HepG2 (cell line): ENCODE measurements around the gene UBAC2. TPM values are rescaled to one million over a fixed set of nuclear protein-coding genes. Genes with fewer than 3 reads are reported as not detected.

Experiments
- ATAC-seq: fragments of 200-7000 bp; cut with Tn5 transposase; 3 replicates; pipeline ENCODE4 v1.9.1; 2020; ENCODE audit warnings: mild to moderate bottlenecking, moderate library complexity
- BruUV-seq: library from RNA; stranded (reverse); fragments of 400-500 nt; replicated peaks from 2 replicates; lab custom pipeline; 2021; lab: Mats Ljungman, UMichigan
- CTCF ChIA-PET: fragments of 300-600 bp; formaldehyde crosslinking; extraction: SDS; loops from one replicate; lab custom pipeline; 2021; ENCODE audit warnings: low total read pairs, inconsistent platforms, low intra/inter-chr PET ratio; lab: Yijun Ruan, JAX
- POLR2A ChIA-PET: fragments of 350-600 bp; sonication (Branson Sonifier 250); formaldehyde crosslinking; loops from one replicate; lab custom pipeline; 2020; ENCODE audit warnings: antibody characterized with exemption, inconsistent platforms; lab: Yijun Ruan, JAX
- DNase-seq: peaks from one replicate; pipeline ENCODE4 v3.0.0-alpha.2; 2015; ENCODE audit warnings: low spot score
- FAIRE-seq: peaks from 3 replicates; lab custom pipeline; 2011; peaks lifted over from hg19 to GRCh38; lab: Jason Lieb, UNC
- H2AFZ ChIP-seq: one replicate; pipeline ENCODE4 v1.6.1; 2011; ENCODE audit warnings: low read length, inconsistent platforms
- H3K27ac ChIP-seq: fragments of 300-600 bp; 3 replicates; pipeline ENCODE4 v1.8.0; 2011; ENCODE audit warnings: mixed run types, mild to moderate bottlenecking, mixed read lengths, low read length, inconsistent platforms; ENCODE audit not compliant: insufficient read depth; ENCODE audit errors: extremely low read length
- H3K27me3 ChIP-seq, 2 experiments: fragments of 200-600 bp in 1 of 2; 2 replicates in 1 of 2; 3 replicates in 1 of 2; pipeline versions ENCODE4 v1.6.0 to v1.8.0; 2011; ENCODE audit warnings: low read length in 2 of 2, mild to moderate bottlenecking in 2 of 2, moderate library complexity in 2 of 2, inconsistent platforms in 1 of 2; ENCODE audit not compliant: insufficient read depth in 2 of 2, control insufficient read depth in 1 of 2
- H3K36me3 ChIP-seq, 2 experiments: fragments of 200-600 bp in 1 of 2; replicated peaks in 1 of 2; 2 replicates in 1 of 2; 3 replicates in 1 of 2; pipeline versions ENCODE4 v1.5.1 to v1.8.0; 2011; ENCODE audit warnings: low read length in 2 of 2, inconsistent platforms in 1 of 2; ENCODE audit not compliant: insufficient read depth in 2 of 2, control insufficient read depth in 1 of 2
- H3K4me1 ChIP-seq: 2 replicates; pipeline ENCODE4 v1.5.1; 2012; ENCODE audit warnings: low read length, inconsistent platforms; ENCODE audit not compliant: insufficient read depth
- H3K4me2 ChIP-seq: 2 replicates; pipeline ENCODE4 v1.6.0; 2011; ENCODE audit warnings: low read depth, low read length, inconsistent platforms
- H3K4me3 ChIP-seq, 3 experiments: fragments of 200-600 bp in 1 of 3; sonication (generic), shearing (Covaris generic) in 1 of 3; replicated peaks in 1 of 3; 2 replicates each; pipeline ENCODE4 v1.5.1; 2011 to 2016; ENCODE audit warnings: low read length in 3 of 3, inconsistent platforms in 2 of 3, low read depth in 2 of 3, mild to moderate bottlenecking in 2 of 3, control low read depth in 1 of 3, mixed read lengths in 1 of 3; ENCODE audit not compliant: insufficient read depth in 1 of 3
- H3K79me2 ChIP-seq: one replicate; pipeline ENCODE4 v1.6.1; 2011; ENCODE audit warnings: low read length, inconsistent platforms; ENCODE audit not compliant: insufficient read depth
- H3K9ac ChIP-seq: 2 replicates; pipeline ENCODE4 v1.6.0; 2011; ENCODE audit warnings: mild to moderate bottlenecking, low read depth, low read length, inconsistent platforms; ENCODE audit not compliant: insufficient read depth
- H3K9me3 ChIP-seq: 2 replicates; pipeline ENCODE4 v1.5.1; 2012; ENCODE audit warnings: mild to moderate bottlenecking, low read length
- H4K20me1 ChIP-seq: 2 replicates; pipeline ENCODE4 v1.6.0; 2011; ENCODE audit warnings: inconsistent platforms, mild to moderate bottlenecking, low read length, moderate library complexity; ENCODE audit not compliant: insufficient read depth
- BHLHE40 ChIP-seq: IDR thresholded peaks from 2 replicates; pipeline ENCODE4 v1.6.1; 2011; ENCODE audit warnings: low read length, improper control_type of control experiment
- KLF13 ChIP-seq: sonication (generic); formaldehyde crosslinking; IDR thresholded peaks from 2 replicates; pipeline ENCODE4 v1.4.0; 2020; ENCODE audit warnings: mild to moderate bottlenecking, missing genetic modification reagents
- PCBP2 ChIP-seq: fragments of 200-400 bp; formaldehyde crosslinking; optimal IDR thresholded peaks from 2 replicates; pipeline ENCODE3; 2018; ENCODE audit warnings: low read length, low read depth; ENCODE audit not compliant: poor library complexity, severe bottlenecking
- ZNF431 ChIP-seq: sonication (generic); formaldehyde crosslinking; IDR thresholded peaks from 2 replicates; pipeline ENCODE4 v1.9.0; 2022; ENCODE audit warnings: missing genetic modification reagents, low read depth, mild to moderate bottlenecking, borderline replicate concordance
- ZNF44 ChIP-seq: sonication (generic); formaldehyde crosslinking; IDR thresholded peaks from 2 replicates; pipeline ENCODE4 v1.5.1; 2020; ENCODE audit warnings: mild to moderate bottlenecking, missing genetic modification reagents
- ZNF616 ChIP-seq: sonication (generic); formaldehyde crosslinking; IDR thresholded peaks from 2 replicates; pipeline ENCODE4 v1.5.0; 2020; ENCODE audit warnings: low read depth, mild to moderate bottlenecking, missing genetic modification reagents
- whole genome bisulfite sequencing: methylation state at CpG from one replicate; pipeline ENCODE4 v1.1.6; 2017; ENCODE audit warnings: low lambda C conversion rate; 5-methylcytosine and 5-hydroxymethylcytosine counted together
- in situ Hi-C: cut with HindIII; loops from 2 replicates; pipeline ENCODE4 v1.10.0; 2017; ENCODE audit warnings: low pct_unique_long_range_greater_than_20kb; ENCODE audit not compliant: extremely low pct_ligation_motif_present
- intact Hi-C: fragments of 100-400 bp; cut with micrococcal nuclease; formaldehyde crosslinking; loops from one replicate; pipeline ENCODE4 v1.10.0; 2022; ENCODE audit not compliant: unreplicated experiment
- polyA plus RNA-seq, 8 experiments: library from polyadenylated mRNA; depleted of rRNA in 3 of 8; stranded (reverse) in 7 of 8; unstranded in 1 of 8; fragments of >200 nt; fragmentation: Illumina TruSeq in 4 of 8; extraction: Trizol in 4 of 8; gene quantifications; 2 replicates each; pipeline versions ENCODE4 v1.2.1 to v1.2.3, GENCODE V29; 2011 to 2016; ENCODE audit warnings: low read depth in 4 of 8, missing spikeins in 1 of 8, mixed read lengths in 1 of 8; ENCODE audit not compliant: insufficient read depth in 1 of 8
- total RNA-seq, 5 experiments: library from RNA; depleted of rRNA; stranded (reverse); fragments of >200 nt; fragmentation: Illumina TruSeq; extraction: Trizol; gene quantifications; 2 replicates each; pipeline ENCODE4 v1.2.3, GENCODE V29; 2016; ENCODE audit warnings: low read depth in 1 of 5
- TF ChIP-seq, protein P1 (sequence below): sonication (generic); formaldehyde crosslinking; IDR thresholded peaks from 2 replicates; pipeline ENCODE4 v1.9.0; 2021; ENCODE audit warnings: missing genetic modification reagents, mild to moderate bottlenecking, borderline replicate concordance

The UBAC2 gene
- total and polyA plus RNA-seq, 2 of the 13 experiments (the other 11 are each of a cell fraction or from before 2014, with no cell fraction given): 61.3 to 80.8 TPM

DNA sequence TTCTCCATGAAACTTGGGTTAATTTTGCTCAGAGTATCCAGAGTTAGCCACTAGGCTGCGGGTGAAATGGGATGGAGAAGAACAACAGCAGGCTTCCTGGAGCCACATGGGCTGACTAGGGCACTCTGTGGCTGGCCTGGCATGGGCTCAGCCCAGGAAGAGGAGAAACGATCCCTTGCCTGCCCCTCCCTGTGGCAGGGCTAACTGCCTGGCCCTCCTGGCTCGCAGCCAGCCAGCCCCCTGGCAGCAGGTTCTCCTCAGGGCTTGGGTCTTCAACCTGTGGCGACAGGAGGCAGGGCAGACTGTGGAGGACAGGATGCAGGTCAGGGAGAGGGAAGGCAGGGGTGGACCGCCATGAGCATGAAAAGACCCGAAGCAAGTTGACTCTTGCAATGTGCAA, 185.3 kb downstream of the UBAC2 start (continued):
- TF ChIP-seq, protein P1, sequence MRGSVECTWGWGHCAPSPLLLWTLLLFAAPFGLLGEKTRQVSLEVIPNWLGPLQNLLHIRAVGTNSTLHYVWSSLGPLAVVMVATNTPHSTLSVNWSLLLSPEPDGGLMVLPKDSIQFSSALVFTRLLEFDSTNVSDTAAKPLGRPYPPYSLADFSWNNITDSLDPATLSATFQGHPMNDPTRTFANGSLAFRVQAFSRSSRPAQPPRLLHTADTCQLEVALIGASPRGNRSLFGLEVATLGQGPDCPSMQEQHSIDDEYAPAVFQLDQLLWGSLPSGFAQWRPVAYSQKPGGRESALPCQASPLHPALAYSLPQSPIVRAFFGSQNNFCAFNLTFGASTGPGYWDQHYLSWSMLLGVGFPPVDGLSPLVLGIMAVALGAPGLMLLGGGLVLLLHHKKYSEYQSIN (CRISPR knock-in tag): no peak

DNA sequence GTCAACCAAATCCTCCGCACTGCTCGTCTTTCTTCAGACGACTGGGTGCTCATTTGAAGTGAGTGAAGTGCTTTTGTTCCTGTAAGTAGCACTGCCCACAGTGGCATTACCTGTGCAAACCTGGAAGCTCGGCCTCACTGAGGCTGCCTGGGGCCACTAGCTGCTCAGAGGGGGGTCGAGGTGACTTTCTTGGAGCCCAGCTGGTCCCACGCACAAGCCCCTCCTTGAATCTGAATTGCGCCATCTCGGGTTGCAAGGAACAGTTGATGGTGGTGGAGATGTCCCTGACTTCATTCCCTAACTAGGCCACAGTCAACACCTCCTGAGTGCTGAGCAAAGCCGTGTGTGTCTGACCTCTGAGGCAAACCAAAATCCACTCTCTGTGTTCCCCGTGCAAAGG, 185.8 kb downstream of the UBAC2 start:
- FAIRE-seq (no peak), DNase-seq (no peak), ATAC-seq (no peak)
- Histone ChIP-seq H3K27me3 (no peaks in the 10 kb centered on the region; a peak in 1 of 5 replicates), H3K4me1 (no peaks in the 10 kb centered on the region), H3K79me2 (no peaks in the 10 kb centered on the region), H3K9ac (no peak overlapping the region), H4K20me1 (no peaks in the 10 kb centered on the region), H3K27ac (no peak overlapping the region), H3K4me2 (no peak overlapping the region), H3K4me3 (no peak overlapping the region), H3K9me3 (no peaks in the 10 kb centered on the region), H3K36me3 (peaks cover 0 to 3% of the 10 kb centered on the region in 2 experiments; a peak in 2 of 5 replicates), H2AFZ (no peak overlapping the region)
- no TSS peak for BruUV-seq
- in situ Hi-C loops: no loop called here
- intact Hi-C loops: no loop called here
- POLR2A ChIA-PET: no interaction called here
- TF ChIP-seq BHLHE40 (no peak), KLF13 (CRISPR knock-in tag) (no peak), ZNF431 (CRISPR knock-in tag) (no peak), PCBP2 (no peak), ZNF44 (CRISPR knock-in tag) (no peak), ZNF616 (no peak)
- CTCF ChIA-PET: interaction anchor here (1.6 to 3.4 kb wide), 2 partner anchors 48 to 50 kb away, joined by 4 to 45 read pairs; no protein-coding TSS in a partner anchor
- WGBS: 75% methylated on average over 4 of the region's 10 CpGs
